ENCODE measurements around the gene AKR1D1. TPM values are rescaled to one million over a fixed set of nuclear protein-coding genes. Genes with fewer than 3 reads are reported as not detected.

AKR1D1 gene
- total and polyA plus RNA-seq, 2 of the 13 experiments (the other 11 are each of a cell fraction or from before 2014, with no cell fraction given), result 6.9 to 37.0 TPM

GRCh38 chr7:138065827-138066226 is 10.4 kb upstream of the AKR1D1 start (continued):
- TF ChIP-seq ZSCAN12 (CRISPR knock-in tag; IDR thresholded peaks at IDR 0.05), result no peak
- TF ChIP-seq NFIC (IDR thresholded peaks at IDR 0.05; ENCODE audit: low read length), result peak; percentile 56; the same call in 1 of the 2 replicates
- TF ChIP-seq, protein P1, sequence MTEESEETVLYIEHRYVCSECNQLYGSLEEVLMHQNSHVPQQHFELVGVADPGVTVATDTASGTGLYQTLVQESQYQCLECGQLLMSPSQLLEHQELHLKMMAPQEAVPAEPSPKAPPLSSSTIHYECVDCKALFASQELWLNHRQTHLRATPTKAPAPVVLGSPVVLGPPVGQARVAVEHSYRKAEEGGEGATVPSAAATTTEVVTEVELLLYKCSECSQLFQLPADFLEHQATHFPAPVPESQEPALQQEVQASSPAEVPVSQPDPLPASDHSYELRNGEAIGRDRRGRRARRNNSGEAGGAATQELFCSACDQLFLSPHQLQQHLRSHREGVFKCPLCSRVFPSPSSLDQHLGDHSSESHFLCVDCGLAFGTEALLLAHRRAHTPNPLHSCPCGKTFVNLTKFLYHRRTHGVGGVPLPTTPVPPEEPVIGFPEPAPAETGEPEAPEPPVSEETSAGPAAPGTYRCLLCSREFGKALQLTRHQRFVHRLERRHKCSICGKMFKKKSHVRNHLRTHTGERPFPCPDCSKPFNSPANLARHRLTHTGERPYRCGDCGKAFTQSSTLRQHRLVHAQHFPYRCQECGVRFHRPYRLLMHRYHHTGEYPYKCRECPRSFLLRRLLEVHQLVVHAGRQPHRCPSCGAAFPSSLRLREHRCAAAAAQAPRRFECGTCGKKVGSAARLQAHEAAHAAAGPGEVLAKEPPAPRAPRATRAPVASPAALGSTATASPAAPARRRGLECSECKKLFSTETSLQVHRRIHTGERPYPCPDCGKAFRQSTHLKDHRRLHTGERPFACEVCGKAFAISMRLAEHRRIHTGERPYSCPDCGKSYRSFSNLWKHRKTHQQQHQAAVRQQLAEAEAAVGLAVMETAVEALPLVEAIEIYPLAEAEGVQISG (CRISPR knock-in tag; IDR thresholded peaks at IDR 0.05), result no peak
- TF ChIP-seq ADNP (CRISPR knock-in tag; IDR thresholded peaks at IDR 0.05), result no peak
- TF ChIP-seq ZBTB26 (CRISPR knock-in tag; IDR thresholded peaks at IDR 0.05; ENCODE audit: borderline replicate concordance), result no peak
- no peak for TF ChIP-seq ZKSCAN1 (IDR thresholded peaks at IDR 0.05; ENCODE audit: low read length)
- no peak for TF ChIP-seq POLR2A (IDR thresholded peaks at IDR 0.05; ENCODE audit: insufficient read depth in 1 of 2, low read depth in 2 of 2, low read length in 2 of 2)
- TF ChIP-seq, protein P2, sequence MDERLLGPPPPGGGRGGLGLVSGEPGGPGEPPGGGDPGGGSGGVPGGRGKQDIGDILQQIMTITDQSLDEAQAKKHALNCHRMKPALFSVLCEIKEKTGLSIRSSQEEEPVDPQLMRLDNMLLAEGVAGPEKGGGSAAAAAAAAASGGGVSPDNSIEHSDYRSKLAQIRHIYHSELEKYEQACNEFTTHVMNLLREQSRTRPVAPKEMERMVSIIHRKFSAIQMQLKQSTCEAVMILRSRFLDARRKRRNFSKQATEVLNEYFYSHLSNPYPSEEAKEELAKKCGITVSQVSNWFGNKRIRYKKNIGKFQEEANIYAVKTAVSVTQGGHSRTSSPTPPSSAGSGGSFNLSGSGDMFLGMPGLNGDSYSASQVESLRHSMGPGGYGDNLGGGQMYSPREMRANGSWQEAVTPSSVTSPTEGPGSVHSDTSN (CRISPR knock-in tag; IDR thresholded peaks at IDR 0.05), result no peak
- no peak for TF ChIP-seq SIN3A (IDR thresholded peaks at IDR 0.05; ENCODE audit: borderline replicate concordance, low read depth, low read length)
- TF ChIP-seq NR3C1 (CRISPR knock-in tag; IDR thresholded peaks at IDR 0.05), result no peak
- no peak for TF ChIP-seq TIGD3 (CRISPR knock-in tag; IDR thresholded peaks at IDR 0.05; ENCODE audit: borderline replicate concordance)
- no peak for TF ChIP-seq PHF8 (CRISPR knock-in tag; IDR thresholded peaks at IDR 0.05)
- no peak for TF ChIP-seq KDM2A (CRISPR knock-in tag; IDR thresholded peaks at IDR 0.05; ENCODE audit: borderline replicate concordance, low read depth)
- 0 out of 2 replicates have a peak, but pooled peaks have one; percentile 50 for TF ChIP-seq REPIN1 (CRISPR knock-in tag; IDR thresholded peaks at IDR 0.05; ENCODE audit: borderline replicate concordance, low read depth)
- TF ChIP-seq, protein P3, sequence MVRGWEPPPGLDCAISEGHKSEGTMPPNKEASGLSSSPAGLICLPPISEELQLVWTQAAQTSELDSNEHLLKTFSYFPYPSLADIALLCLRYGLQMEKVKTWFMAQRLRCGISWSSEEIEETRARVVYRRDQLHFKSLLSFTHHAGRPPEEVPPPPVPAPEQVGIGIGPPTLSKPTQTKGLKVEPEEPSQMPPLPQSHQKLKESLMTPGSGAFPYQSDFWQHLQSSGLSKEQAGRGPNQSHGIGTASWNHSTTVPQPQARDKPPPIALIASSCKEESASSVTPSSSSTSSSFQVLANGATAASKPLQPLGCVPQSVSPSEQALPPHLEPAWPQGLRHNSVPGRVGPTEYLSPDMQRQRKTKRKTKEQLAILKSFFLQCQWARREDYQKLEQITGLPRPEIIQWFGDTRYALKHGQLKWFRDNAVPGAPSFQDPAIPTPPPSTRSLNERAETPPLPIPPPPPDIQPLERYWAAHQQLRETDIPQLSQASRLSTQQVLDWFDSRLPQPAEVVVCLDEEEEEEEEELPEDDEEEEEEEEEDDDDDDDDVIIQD (CRISPR knock-in tag; IDR thresholded peaks at IDR 0.05; ENCODE audit: low read depth), result no peak
- no peak for TF ChIP-seq ZNF768 (CRISPR knock-in tag; IDR thresholded peaks at IDR 0.05)
- peak; percentile 57 for TF ChIP-seq MIXL1 (CRISPR knock-in tag; IDR thresholded peaks at IDR 0.05)
- no peak for TF ChIP-seq CC2D1A (CRISPR knock-in tag; IDR thresholded peaks at IDR 0.05)
- TF ChIP-seq HMG20A (CRISPR knock-in tag; IDR thresholded peaks at IDR 0.05; ENCODE audit: borderline replicate concordance), result peak; percentile 38; the same call in 1 of the 2 replicates
- no peak for TF ChIP-seq MZF1 (CRISPR knock-in tag; IDR thresholded peaks at IDR 0.05; ENCODE audit: borderline replicate concordance)
- no peak for TF ChIP-seq ZNF530 (CRISPR knock-in tag; IDR thresholded peaks at IDR 0.05; ENCODE audit: low read depth)

All from HepG2 (cell line).